ENCODE data around the gene METAP1D.

DNA sequence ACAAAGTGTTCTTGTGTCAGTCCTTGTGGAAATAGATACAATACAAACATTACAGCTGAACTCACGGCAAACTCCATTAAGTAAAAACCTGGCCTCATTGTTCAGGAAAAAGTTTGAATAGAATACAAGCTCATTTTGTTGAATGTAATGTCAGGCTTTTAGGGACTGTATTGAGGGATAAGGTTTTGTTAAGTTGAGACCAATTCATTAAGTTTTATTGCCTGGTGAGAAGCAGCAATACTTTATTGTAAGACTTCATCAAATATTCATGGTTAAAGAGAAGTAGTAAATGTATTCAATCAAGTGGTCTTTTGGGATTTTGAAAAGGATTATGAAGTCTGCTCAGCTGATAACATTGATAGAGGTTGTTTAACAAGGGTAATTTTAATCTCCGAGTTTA is 35.4 kb upstream of the METAP1D start:
- TF ChIP-seq, protein P1, sequence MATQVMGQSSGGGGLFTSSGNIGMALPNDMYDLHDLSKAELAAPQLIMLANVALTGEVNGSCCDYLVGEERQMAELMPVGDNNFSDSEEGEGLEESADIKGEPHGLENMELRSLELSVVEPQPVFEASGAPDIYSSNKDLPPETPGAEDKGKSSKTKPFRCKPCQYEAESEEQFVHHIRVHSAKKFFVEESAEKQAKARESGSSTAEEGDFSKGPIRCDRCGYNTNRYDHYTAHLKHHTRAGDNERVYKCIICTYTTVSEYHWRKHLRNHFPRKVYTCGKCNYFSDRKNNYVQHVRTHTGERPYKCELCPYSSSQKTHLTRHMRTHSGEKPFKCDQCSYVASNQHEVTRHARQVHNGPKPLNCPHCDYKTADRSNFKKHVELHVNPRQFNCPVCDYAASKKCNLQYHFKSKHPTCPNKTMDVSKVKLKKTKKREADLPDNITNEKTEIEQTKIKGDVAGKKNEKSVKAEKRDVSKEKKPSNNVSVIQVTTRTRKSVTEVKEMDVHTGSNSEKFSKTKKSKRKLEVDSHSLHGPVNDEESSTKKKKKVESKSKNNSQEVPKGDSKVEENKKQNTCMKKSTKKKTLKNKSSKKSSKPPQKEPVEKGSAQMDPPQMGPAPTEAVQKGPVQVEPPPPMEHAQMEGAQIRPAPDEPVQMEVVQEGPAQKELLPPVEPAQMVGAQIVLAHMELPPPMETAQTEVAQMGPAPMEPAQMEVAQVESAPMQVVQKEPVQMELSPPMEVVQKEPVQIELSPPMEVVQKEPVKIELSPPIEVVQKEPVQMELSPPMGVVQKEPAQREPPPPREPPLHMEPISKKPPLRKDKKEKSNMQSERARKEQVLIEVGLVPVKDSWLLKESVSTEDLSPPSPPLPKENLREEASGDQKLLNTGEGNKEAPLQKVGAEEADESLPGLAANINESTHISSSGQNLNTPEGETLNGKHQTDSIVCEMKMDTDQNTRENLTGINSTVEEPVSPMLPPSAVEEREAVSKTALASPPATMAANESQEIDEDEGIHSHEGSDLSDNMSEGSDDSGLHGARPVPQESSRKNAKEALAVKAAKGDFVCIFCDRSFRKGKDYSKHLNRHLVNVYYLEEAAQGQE (IDR thresholded peaks at IDR 0.05; ENCODE audit: low read depth) = no peak
- TF ChIP-seq EGR1 (IDR thresholded peaks at IDR 0.05) = no peak
- TF ChIP-seq YY1 (IDR thresholded peaks at IDR 0.05; ENCODE audit: low read depth) = no peak
- TF ChIP-seq TAF1 (IDR thresholded peaks at IDR 0.05; ENCODE audit: low read depth) = no peak
- TF ChIP-seq TCF12 (IDR thresholded peaks at IDR 0.05; ENCODE audit: low read depth) = no peak
- TF ChIP-seq, protein P2, sequence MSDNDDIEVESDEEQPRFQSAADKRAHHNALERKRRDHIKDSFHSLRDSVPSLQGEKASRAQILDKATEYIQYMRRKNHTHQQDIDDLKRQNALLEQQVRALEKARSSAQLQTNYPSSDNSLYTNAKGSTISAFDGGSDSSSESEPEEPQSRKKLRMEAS (IDR thresholded peaks at IDR 0.05) = no peak
- TF ChIP-seq ZBTB7A (IDR thresholded peaks at IDR 0.05; ENCODE audit: low read depth) = no peak
- TF ChIP-seq TEAD4 (IDR thresholded peaks at IDR 0.05) = no peak
- TF ChIP-seq CEBPB (IDR thresholded peaks at IDR 0.05) = no peak
- TF ChIP-seq CREB1 (IDR thresholded peaks at IDR 0.05; ENCODE audit: low read depth) = no peak
- no peak for TF ChIP-seq NFIC (IDR thresholded peaks at IDR 0.05)
- no peak for TF ChIP-seq RAD21 (IDR thresholded peaks at IDR 0.05; ENCODE audit: low read depth)
- TF ChIP-seq EP300 (IDR thresholded peaks at IDR 0.05; ENCODE audit: borderline replicate concordance) = no peak
- TF ChIP-seq, protein P3, sequence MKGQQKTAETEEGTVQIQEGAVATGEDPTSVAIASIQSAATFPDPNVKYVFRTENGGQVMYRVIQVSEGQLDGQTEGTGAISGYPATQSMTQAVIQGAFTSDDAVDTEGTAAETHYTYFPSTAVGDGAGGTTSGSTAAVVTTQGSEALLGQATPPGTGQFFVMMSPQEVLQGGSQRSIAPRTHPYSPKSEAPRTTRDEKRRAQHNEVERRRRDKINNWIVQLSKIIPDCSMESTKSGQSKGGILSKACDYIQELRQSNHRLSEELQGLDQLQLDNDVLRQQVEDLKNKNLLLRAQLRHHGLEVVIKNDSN (IDR thresholded peaks at IDR 0.05) = no peak
